ENCODE measurements around the gene TTBK2. TPM values are rescaled to one million over a fixed set of nuclear protein-coding genes. Genes with fewer than 3 reads are reported as not detected.

The TTBK2 gene
- total RNA-seq, 1 experiment from 2014 or later, result 18.6 TPM

DNA sequence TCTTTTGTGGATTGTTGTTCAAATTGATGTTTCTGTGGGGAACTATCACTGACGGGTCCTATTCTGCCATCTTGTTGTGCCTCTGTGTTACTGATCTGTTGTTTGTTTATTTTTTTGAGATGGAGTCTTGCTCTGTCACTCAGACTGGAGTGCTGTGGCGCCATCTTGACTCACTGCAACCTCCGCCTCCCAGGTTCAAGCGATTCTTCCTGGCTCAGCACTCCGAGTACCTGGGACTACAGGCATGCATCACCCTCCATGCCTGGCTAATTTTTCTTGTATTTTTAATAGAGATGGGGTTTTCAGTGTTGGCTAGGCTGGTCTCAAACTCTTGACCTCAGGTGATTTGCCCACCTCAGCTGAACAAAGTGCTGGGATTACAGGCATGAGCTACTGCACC, 215.2 kb downstream of the TTBK2 start (continued):
- TF ChIP-seq, protein P1, sequence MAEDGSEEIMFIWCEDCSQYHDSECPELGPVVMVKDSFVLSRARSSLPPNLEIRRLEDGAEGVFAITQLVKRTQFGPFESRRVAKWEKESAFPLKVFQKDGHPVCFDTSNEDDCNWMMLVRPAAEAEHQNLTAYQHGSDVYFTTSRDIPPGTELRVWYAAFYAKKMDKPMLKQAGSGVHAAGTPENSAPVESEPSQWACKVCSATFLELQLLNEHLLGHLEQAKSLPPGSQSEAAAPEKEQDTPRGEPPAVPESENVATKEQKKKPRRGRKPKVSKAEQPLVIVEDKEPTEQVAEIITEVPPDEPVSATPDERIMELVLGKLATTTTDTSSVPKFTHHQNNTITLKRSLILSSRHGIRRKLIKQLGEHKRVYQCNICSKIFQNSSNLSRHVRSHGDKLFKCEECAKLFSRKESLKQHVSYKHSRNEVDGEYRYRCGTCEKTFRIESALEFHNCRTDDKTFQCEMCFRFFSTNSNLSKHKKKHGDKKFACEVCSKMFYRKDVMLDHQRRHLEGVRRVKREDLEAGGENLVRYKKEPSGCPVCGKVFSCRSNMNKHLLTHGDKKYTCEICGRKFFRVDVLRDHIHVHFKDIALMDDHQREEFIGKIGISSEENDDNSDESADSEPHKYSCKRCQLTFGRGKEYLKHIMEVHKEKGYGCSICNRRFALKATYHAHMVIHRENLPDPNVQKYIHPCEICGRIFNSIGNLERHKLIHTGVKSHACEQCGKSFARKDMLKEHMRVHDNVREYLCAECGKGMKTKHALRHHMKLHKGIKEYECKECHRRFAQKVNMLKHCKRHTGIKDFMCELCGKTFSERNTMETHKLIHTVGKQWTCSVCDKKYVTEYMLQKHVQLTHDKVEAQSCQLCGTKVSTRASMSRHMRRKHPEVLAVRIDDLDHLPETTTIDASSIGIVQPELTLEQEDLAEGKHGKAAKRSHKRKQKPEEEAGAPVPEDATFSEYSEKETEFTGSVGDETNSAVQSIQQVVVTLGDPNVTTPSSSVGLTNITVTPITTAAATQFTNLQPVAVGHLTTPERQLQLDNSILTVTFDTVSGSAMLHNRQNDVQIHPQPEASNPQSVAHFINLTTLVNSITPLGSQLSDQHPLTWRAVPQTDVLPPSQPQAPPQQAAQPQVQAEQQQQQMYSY (CRISPR knock-in tag; IDR thresholded peaks at IDR 0.05), result no peak
- TF ChIP-seq, protein P2, sequence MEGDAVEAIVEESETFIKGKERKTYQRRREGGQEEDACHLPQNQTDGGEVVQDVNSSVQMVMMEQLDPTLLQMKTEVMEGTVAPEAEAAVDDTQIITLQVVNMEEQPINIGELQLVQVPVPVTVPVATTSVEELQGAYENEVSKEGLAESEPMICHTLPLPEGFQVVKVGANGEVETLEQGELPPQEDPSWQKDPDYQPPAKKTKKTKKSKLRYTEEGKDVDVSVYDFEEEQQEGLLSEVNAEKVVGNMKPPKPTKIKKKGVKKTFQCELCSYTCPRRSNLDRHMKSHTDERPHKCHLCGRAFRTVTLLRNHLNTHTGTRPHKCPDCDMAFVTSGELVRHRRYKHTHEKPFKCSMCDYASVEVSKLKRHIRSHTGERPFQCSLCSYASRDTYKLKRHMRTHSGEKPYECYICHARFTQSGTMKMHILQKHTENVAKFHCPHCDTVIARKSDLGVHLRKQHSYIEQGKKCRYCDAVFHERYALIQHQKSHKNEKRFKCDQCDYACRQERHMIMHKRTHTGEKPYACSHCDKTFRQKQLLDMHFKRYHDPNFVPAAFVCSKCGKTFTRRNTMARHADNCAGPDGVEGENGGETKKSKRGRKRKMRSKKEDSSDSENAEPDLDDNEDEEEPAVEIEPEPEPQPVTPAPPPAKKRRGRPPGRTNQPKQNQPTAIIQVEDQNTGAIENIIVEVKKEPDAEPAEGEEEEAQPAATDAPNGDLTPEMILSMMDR (IDR thresholded peaks at IDR 0.05), result no peak
- no peak for TF ChIP-seq EMX1 (CRISPR knock-in tag; IDR thresholded peaks at IDR 0.05)
- no peak for TF ChIP-seq FOXK1 (CRISPR knock-in tag; IDR thresholded peaks at IDR 0.05)
- TF ChIP-seq ZNF416 (CRISPR knock-in tag; IDR thresholded peaks at IDR 0.05), result no peak
- TF ChIP-seq SMAD3 (CRISPR knock-in tag; IDR thresholded peaks at IDR 0.05; ENCODE audit: borderline replicate concordance), result no peak

DNA sequence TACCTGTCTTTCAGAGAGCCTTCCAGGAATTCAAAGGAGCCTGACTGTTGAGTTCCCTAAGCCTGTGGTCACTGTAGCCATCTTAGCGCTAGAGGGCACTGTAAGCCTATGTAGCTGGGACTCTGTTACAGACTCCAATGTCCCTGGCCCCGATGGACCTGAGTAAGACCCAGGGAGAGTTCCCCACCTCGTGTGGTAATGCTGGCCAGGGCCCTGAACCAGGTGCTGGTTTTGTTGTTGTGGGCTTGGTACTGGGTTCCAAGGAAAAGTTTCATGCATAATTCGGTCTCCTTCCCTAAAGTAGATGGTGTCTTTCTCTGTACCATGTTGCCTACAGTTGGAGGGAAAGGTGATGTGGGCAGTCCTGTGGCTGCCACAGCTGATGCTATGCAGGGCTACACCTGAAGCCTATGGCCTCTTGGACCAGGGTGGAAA, 216.1 kb downstream of the TTBK2 start:
- ChIA-PET POLR2A (no interaction called here), CTCF (interaction anchor here (0.6 to 1.6 kb wide), 8 partner anchors 21 to 500 kb away, joined by 3 to 5 read pairs (median 3); no protein-coding TSS in a partner anchor)
- TF ChIP-seq, protein P3, sequence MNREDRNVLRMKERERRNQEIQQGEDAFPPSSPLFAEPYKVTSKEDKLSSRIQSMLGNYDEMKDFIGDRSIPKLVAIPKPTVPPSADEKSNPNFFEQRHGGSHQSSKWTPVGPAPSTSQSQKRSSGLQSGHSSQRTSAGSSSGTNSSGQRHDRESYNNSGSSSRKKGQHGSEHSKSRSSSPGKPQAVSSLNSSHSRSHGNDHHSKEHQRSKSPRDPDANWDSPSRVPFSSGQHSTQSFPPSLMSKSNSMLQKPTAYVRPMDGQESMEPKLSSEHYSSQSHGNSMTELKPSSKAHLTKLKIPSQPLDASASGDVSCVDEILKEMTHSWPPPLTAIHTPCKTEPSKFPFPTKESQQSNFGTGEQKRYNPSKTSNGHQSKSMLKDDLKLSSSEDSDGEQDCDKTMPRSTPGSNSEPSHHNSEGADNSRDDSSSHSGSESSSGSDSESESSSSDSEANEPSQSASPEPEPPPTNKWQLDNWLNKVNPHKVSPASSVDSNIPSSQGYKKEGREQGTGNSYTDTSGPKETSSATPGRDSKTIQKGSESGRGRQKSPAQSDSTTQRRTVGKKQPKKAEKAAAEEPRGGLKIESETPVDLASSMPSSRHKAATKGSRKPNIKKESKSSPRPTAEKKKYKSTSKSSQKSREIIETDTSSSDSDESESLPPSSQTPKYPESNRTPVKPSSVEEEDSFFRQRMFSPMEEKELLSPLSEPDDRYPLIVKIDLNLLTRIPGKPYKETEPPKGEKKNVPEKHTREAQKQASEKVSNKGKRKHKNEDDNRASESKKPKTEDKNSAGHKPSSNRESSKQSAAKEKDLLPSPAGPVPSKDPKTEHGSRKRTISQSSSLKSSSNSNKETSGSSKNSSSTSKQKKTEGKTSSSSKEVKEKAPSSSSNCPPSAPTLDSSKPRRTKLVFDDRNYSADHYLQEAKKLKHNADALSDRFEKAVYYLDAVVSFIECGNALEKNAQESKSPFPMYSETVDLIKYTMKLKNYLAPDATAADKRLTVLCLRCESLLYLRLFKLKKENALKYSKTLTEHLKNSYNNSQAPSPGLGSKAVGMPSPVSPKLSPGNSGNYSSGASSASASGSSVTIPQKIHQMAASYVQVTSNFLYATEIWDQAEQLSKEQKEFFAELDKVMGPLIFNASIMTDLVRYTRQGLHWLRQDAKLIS (CRISPR knock-in tag; IDR thresholded peaks at IDR 0.05; ENCODE audit: borderline replicate concordance), result no peak
- no peak for TF ChIP-seq MYBL2 (CRISPR knock-in tag; IDR thresholded peaks at IDR 0.05)
- TF ChIP-seq, protein P2 (IDR thresholded peaks at IDR 0.05), result peak; percentile 71
- TF ChIP-seq, protein P4, sequence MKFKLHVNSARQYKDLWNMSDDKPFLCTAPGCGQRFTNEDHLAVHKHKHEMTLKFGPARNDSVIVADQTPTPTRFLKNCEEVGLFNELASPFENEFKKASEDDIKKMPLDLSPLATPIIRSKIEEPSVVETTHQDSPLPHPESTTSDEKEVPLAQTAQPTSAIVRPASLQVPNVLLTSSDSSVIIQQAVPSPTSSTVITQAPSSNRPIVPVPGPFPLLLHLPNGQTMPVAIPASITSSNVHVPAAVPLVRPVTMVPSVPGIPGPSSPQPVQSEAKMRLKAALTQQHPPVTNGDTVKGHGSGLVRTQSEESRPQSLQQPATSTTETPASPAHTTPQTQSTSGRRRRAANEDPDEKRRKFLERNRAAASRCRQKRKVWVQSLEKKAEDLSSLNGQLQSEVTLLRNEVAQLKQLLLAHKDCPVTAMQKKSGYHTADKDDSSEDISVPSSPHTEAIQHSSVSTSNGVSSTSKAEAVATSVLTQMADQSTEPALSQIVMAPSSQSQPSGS (CRISPR knock-in tag; IDR thresholded peaks at IDR 0.05; ENCODE audit: borderline replicate concordance, low read depth), result no peak
- TF ChIP-seq, protein P5, sequence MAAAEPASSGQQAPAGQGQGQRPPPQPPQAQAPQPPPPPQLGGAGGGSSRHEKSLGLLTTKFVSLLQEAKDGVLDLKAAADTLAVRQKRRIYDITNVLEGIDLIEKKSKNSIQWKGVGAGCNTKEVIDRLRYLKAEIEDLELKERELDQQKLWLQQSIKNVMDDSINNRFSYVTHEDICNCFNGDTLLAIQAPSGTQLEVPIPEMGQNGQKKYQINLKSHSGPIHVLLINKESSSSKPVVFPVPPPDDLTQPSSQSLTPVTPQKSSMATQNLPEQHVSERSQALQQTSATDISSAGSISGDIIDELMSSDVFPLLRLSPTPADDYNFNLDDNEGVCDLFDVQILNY (CRISPR knock-in tag; IDR thresholded peaks at IDR 0.05), result no peak
- no peak for TF ChIP-seq RORB (CRISPR knock-in tag; IDR thresholded peaks at IDR 0.05)
- TF ChIP-seq ZNF671 (CRISPR knock-in tag; IDR thresholded peaks at IDR 0.05), result no peak
- TF ChIP-seq NFATC4 (CRISPR knock-in tag; IDR thresholded peaks at IDR 0.05), result no peak
- TF ChIP-seq TEAD1 (CRISPR knock-in tag; IDR thresholded peaks at IDR 0.05), result no peak
- TF ChIP-seq TEAD4 (CRISPR knock-in tag; IDR thresholded peaks at IDR 0.05), result no peak
- TF ChIP-seq, protein P6, sequence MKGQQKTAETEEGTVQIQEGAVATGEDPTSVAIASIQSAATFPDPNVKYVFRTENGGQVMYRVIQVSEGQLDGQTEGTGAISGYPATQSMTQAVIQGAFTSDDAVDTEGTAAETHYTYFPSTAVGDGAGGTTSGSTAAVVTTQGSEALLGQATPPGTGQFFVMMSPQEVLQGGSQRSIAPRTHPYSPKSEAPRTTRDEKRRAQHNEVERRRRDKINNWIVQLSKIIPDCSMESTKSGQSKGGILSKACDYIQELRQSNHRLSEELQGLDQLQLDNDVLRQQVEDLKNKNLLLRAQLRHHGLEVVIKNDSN (CRISPR knock-in tag; IDR thresholded peaks at IDR 0.05), result no peak
- TF ChIP-seq, protein P7, sequence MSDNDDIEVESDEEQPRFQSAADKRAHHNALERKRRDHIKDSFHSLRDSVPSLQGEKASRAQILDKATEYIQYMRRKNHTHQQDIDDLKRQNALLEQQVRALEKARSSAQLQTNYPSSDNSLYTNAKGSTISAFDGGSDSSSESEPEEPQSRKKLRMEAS (CRISPR knock-in tag; IDR thresholded peaks at IDR 0.05), result no peak
- TF ChIP-seq NFYB (CRISPR knock-in tag; conservative IDR thresholded peaks at IDR 0.05; ENCODE audit: low read depth), result no peak
- TF ChIP-seq GTF2I (CRISPR knock-in tag; conservative IDR thresholded peaks at IDR 0.05), result no peak
- peak; percentile 82; the same call in 1 of the 2 replicates for TF ChIP-seq ZNF121 (CRISPR knock-in tag; IDR thresholded peaks at IDR 0.05)
- TF ChIP-seq, protein P8, sequence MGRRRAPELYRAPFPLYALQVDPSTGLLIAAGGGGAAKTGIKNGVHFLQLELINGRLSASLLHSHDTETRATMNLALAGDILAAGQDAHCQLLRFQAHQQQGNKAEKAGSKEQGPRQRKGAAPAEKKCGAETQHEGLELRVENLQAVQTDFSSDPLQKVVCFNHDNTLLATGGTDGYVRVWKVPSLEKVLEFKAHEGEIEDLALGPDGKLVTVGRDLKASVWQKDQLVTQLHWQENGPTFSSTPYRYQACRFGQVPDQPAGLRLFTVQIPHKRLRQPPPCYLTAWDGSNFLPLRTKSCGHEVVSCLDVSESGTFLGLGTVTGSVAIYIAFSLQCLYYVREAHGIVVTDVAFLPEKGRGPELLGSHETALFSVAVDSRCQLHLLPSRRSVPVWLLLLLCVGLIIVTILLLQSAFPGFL (CRISPR knock-in tag; IDR thresholded peaks at IDR 0.05; ENCODE audit: borderline replicate concordance), result no peak
- ATAC-seq (peak; percentile 100), DNase-seq (ENCODE audit: low spot score) (peak; percentile 80)
- no peaks in the 10 kb centered on the region for H3K4me1 Mint-ChIP-seq
- H3K4me3 Mint-ChIP-seq, result no peak overlapping the region
- H3K9me3 Mint-ChIP-seq, result peaks cover 9% of the 10 kb centered on the region
- no peak overlapping the region for H3K27ac Mint-ChIP-seq
- no peaks in the 10 kb centered on the region for H3K27me3 Mint-ChIP-seq (ENCODE audit: low read depth)
- no peaks in the 10 kb centered on the region for H3K36me3 Mint-ChIP-seq

All from WTC11 (cell line).